LNCAP (cell line): Measurements from ENCODE around the gene ATN1.

Experiments
- CTCF ChIP-seq: fragments of 450-650 bp; IDR thresholded peaks from 2 replicates; pipeline ENCODE4 v1.5.1; 2017; ENCODE audit warnings: mild to moderate bottlenecking

The ATN1 gene

GRCh38 chr12:6987956-6988553 lies 60.3 kb downstream of the ATN1 start:
- TF ChIP-seq CTCF = no peak
